TTC549 (cell line): Measurements from ENCODE around the gene TINAGL1.

ENCODE experiments used
- FAIRE-seq: peaks from 2 replicates; lab custom pipeline; 2012; peaks lifted over from hg19 to GRCh38; lab: Jason Lieb, UNC

TINAGL1 gene

DNA sequence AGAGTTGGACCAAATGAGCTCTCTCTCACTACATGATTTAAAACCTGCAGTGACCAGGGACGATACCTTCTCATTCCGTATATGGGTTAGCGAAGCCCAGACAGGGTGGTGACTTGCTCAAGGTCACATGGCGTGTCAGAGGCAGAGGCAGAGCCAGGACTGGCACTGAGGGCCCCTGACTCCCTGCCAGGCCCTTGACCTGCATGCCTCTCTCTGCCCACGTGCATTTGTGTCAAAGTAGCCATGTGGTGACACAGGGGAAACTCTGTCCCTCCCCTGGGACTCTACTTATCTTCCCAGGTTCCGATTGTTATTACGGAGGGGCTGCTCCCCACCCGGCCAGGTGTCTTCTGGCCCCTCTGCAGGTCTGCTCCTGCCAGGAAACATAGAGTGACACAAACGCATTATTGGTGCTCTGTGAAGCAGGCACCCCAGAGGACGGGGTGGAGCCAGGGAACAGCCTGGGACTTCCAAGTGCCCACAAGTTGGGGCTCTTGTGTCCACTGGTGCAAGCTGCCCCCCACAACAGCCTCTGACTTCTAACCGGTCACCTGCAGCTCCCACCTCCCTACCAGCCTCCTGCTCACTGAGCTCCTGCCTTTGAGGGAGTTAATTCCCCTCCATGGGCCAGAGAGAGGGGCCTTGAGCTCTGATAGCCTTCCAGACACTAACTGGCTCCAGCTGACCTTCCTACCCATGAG lies 7.3 kb upstream of the TINAGL1 start:
- no peak for FAIRE-seq

DNA sequence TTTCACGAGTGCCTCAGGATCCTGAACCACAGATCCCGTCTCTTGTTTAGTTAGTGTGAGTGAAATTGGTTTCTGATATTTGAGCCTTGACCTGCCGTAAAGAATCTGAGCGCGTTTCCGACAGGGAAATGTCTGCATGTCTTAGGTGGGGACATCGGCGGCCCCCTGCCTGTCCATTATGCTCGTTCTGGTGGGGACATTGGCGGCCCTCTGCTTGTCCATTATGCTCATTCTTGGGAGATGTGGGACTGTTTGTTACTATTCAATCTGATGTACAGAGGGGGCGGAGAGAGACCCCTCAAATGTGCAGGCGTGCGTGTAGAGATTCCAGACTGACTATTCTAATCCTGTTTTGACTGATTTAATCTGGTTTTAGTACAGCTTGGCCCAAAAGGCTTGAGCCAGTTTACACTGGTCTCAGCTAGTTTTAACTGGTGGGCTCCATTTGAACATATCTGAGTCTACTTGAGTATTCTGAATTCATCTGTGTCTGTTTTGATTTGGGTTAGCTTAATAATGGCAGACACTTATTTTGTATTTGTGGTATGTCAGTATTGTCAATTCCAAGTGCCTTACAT lies 6.6 kb upstream of the TINAGL1 start:
- FAIRE-seq: no peak

DNA sequence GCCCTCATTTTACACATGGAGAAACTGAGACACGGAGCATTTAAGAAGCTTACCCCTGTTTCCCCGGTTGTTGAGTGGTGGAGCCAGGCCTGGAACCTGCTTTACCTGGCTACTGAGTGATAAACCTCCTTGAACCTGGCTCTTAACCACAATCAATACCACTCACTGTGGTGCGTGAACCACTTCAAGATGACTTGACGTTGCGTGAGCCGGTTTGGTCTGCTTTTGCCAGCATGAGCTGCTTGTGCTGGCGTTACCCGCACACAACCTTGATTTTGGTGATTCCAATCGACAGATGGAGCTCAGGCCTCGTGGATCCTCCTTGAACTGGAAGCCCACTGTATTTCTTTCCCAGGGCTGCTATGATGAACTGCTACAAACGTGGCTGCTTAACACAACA lies 6.1 kb upstream of the TINAGL1 start:
- FAIRE-seq: no peak

DNA sequence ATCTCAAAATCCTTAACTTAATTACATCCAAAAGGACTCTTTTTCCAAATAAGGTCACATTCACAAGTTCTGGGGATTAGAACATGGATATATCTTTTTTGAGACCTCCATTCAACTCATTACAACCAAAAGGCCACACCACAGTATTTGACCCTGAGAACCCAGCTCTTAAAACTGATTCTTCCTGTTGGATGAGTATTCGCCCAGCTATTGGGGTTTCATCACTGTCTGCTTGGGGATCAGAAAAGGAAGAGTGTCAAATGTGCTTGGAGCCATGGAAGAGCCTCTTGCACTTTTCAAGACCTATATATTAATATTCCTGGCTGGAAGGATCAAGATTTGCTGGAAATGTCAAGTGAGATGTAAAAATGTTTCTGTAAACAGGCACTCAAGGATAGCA lies 5.4 kb upstream of the TINAGL1 start:
- FAIRE-seq: no peak

DNA sequence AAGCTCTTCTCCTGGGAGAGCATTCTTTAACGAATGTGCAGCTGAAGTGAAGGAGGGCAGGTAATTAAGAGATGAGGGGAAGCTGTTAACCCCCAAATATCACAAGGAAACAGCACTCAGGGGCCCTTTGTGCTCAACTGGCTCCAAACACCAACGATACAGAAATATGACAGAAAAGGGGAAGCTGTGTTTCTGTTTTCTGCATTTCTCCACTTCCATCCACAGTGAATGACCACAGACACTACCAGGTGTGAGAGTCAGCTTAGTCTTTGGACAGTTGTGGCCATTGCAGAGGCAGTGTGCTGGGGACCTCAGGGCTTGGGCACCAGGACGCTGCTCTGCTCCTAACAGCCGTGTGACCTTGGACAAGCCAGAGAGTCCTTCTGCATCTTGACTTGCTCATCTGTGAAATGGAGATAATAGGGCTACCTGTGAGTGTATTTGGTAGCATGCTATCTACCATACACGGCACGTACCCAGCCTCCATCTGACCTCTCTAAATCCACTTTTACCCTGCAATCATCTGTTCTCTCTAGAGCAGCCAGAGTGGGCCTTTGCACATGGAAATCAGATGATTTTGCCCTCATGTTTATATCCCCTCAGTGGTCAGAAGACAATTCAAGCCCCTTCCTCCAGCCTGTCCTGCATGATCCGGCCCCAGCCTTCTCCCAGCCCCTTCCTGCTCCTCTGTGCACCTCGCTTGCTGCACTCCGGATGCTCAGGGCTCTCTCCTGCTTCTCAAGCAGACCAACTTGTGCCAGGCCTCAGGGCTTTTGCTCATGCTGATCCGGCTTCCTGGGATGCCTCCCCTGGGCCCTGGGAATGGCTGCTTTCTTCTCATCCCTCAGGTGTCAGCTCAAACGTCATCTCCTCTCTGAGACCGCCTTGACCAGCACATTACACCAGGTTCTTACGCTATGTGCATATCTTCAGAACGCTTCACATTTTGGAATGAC lies 4.7 kb upstream of the TINAGL1 start:
- no peak for FAIRE-seq

DNA sequence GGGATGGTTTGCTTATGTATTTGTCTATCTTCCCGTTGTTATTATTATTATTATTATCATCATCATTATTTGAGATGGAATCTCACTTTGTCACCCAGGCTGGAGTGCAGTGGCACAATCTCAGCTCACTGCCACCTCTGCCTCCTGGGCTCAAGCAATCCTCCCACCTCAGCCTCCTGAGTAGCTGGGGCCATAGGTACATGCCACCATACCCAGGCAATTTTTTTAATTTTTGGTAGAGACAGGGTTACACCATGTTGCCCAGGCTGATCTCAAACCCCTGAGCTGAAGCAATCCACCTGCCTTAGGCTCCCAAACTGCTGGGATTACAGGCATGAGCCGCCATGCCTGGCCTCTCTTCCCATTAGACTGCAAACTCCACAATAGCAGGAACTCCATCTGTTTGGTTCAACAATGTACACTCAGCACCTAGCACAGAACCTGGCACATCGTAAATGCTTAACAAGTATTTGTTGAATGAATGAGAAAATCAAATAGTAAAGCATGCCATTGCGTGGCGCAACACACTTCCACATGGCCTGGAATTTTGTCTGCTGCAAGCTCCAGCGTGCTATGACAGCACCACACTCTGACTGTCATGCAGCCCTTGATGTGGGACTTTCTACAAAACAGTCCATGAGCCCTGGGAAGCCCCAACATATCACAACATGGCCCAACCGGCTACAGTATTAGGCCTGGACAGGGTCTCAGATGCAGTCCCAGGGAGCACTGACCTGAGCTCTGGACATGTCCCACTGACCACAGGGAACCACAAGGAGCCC lies 3.8 kb upstream of the TINAGL1 start:
- no peak for FAIRE-seq

DNA sequence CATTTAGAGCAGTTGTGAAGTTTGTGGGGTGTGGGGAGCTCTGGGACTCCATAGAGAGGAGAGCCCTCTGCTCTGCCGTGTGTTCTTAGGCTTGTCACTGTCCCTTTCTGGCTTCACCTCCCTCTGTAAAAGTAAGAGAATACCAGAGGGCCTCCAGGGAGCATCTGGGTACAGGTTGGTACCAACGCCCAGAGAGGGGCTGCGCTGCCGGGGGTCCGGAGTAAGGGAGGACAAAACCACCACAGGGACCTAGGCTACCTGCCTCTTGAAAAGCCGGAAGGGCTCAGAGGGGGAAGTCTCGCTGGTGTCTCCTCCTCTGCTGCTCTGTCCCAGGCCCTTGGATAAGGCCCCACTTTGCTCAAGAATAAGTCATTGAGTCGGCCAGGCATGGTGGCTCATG lies 3.1 kb upstream of the TINAGL1 start:
- FAIRE-seq: no peak

DNA sequence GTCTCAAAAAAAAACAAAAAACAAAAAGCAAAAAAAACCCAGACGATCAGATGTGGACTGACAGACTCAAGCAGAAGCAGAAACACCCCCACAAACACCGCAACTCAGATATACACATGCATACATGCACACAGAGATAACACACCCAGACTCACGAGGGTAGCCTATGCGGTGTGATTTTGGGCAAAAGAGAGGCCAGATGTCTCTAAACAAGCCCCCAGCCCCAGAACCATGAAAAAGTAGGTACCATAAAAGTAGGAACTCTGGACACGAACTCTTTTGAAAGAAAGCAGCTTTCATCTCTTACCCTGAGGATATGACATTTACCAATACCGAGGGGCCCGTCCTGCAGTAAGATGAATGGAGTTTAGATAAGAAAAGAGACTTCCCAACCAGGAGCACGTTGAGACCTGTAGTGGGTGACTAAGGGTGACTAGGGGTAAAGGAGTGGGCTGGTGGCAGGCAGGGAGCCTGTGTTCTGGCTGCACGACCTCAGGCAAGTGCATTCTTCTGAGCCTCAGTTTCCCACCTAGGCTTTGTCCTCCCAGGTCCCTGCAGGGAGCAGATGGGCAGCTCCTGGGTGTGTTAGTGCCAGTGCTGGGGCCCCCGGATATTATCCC lies 1.5 kb upstream of the TINAGL1 start:
- no peak for FAIRE-seq

DNA sequence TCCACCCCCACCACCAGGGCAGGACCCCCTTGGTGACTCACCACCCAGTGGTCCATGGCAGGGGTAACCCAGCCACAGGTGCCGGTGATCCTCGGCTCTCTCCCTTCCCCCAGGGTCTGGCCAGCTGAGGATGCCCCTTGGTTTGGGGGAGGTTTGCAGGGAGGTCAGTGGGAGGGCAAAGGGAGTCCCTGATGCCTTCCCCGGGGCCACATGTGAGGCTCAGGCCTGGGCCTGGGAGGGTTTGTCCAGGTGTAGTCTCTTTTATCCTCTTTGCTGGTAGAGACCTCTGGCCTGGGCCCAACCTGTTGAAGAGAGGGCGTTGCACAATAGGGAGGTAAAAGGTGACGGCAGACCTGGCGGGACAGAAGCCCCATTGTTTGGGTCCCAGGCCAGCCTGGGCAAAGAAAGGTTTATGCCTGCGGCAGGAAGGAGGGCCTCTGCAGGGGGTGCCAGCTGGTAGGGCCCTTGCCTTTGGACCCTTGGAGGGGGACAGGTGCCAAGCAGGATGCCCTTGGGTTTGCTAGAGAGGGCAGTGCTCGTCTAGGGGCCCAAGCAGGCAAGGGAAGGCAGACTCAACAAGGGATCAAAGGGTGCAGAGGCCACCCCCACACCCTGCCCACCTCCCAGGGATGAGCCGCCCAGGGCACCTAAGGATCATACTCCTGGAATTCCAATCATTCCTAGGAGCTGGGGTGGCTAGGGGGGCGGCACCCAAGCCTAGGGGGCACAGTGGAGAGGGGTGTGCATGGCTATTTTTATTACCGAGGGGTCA lies 760 bp upstream of the TINAGL1 start:
- FAIRE-seq: no peak

DNA sequence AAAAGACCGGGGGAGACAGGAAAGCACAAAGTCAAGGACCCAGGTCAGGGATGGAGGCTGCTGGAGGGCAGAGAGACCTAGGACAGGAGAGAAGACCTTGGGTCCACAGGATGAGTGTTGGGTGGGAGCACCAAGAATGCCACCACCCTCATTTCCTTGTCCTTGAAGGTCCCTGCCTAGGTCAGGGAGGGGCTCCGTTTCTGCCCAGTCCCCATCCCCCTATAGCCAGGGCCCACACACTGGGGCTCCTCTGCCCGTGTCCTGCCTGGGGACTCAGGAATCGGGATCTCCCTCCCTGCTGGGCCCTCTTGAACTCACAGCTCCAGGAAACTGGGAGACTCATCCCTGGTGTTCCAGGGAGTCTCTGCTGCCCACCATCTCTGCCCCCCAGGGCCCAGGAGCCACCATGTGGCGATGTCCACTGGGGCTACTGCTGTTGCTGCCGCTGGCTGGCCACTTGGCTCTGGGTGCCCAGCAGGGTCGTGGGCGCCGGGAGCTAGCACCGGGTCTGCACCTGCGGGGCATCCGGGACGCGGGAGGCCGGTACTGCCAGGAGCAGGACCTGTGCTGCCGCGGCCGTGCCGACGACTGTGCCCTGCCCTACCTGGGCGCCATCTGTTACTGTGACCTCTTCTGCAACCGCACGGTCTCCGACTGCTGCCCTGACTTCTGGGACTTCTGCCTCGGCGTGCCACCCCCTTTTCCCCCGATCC lies 584 bp downstream of the TINAGL1 start:
- no peak for FAIRE-seq

DNA sequence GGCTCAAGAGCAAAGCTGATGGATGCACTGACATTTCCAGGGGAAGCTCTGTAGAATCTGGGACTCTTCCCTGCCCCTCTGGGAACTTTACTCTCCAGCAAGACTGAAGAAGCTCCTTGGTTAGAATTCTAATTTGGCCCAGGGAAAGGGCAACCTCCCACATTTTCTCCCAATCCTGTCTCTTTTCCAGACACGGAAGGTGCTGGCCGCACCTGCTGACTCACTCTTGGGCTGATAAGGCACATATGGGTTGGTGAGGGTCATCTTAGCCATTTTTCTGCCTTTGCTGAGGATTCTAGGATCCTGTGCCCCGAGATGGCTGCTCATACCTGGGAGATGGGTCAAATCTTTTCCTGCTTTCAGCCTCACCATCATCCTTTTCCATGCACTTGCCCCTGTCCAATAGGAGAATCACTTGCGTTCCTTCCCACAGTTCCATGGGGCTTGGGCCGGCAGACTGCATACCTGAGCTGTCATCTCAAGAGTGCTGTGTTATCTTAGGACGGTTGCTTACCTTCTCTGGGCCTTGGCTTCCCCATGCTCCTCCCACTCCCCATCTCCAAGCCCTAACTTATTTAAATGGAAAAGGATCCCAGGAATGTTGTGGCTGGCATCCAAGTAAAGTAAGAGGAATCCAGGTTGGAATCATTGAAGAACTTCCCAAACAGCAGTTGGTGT lies 1.3 kb downstream of the TINAGL1 start:
- no peak for FAIRE-seq

DNA sequence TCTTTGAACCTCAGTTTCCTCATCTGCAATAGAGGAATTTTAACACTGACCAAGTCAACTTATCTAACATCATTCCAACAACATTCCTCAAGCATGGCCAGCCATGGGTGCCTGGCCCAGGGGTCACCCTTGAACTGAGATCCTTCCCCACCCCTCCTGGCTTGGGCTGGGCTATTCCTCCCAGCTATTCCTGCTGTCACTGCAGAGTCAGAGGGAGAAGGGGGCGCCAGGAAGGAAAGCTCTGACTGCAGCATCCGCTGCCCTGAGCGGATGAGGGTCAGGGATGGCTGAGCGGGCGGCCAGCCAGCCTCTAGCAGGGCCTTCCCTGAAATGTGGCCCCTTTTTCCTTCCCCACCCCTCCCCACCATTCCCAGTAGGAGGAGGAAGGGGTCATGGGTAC lies 3.1 kb downstream of the TINAGL1 start:
- no peak for FAIRE-seq

DNA sequence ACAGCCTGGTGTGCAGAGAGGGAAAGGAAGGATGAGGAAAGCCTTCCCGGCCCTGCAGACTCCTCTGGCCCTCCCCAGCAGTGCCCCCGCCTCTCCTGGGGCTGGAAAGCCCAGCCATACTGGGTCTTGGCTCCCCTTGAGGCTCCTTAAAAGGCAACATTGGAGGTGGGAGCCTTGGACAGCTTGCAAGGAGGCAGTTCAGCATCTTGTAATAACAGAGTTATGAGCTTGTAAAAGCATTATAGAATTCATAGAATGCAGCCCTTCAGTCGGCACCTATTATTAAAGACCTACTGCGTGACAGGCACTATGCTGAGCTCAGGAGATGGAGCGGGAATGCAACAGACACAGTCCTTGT lies 4.2 kb downstream of the TINAGL1 start:
- no peak for FAIRE-seq

DNA sequence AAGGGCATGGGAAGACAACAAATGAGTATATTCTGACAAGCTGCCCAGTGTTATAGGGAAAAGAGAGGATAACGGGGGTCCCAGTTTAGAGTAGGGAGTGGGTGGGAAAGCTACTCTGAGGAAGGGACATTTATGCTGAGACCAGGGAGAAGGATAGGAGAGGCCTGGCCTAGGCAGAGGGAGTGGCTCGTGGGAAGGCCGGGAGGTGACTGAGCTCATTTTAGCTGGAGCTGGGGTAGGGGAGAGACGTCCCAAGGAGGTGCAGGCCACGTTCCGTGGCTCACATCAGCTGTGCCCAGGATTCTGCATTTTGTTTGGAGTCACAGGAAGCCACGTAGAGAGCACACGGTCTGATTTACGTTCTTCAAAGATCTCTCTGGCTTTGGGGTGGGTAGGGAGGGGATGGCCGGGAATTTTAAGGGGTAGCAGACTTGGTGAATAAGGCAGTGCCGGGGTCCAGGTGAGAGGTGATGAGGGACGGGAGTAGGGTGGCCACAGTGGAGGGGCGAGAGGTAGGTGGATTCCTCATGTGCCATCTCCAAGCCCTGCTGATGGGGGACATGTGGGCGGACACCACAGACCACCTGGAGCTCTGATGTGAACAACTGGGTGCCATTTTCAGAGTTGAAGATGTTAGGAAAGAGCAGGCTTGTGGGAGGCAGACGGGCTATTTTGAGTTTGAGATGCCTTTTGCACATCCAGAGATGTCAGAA lies 4.7 kb downstream of the TINAGL1 start:
- no peak for FAIRE-seq

DNA sequence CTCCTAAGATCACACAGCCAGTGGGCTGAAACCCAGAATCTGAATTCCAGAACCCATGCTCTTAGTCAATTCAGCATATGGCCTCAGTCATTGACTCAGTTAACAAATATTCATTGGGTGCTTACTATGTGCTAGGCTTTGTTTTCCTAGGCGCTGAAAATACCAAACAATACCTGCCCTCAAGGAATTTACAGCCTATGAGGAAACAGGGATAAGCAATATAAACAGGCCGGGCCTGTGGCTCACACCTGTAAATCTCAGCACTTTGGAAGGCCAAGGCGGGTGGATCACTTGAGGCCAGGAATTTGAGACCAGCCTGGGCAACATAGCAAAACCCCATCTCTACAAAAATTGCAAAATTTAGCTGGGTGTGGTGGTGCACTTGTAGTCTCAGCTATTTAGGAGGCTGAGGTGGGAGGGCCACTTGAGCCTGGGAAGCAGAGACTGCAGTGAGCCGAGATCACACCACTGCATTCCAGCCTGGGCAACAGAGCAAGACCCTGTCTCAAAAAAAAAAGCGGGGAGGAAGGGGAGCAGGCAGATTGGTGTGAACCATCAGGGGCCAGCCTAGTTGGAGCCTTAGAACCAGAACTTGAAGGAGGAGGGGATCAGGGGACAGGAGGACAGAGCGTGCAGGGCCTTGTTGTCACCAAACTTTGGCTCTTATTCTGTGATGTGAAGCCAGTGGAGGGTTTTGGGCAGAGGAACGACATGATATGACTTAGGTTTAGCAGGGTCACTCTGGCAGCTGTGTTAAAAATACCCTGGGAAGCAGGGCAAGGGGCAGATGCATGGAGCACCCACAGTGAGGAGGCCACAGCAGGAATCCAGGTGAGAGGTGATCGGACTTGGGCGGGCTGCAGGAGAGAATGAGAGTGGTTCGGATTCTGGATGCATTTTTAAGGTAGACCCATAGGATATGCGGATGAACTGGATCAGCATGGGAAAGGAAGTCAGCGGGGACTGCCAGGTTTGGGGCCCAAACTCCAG lies 5.8 kb downstream of the TINAGL1 start:
- FAIRE-seq: no peak

DNA sequence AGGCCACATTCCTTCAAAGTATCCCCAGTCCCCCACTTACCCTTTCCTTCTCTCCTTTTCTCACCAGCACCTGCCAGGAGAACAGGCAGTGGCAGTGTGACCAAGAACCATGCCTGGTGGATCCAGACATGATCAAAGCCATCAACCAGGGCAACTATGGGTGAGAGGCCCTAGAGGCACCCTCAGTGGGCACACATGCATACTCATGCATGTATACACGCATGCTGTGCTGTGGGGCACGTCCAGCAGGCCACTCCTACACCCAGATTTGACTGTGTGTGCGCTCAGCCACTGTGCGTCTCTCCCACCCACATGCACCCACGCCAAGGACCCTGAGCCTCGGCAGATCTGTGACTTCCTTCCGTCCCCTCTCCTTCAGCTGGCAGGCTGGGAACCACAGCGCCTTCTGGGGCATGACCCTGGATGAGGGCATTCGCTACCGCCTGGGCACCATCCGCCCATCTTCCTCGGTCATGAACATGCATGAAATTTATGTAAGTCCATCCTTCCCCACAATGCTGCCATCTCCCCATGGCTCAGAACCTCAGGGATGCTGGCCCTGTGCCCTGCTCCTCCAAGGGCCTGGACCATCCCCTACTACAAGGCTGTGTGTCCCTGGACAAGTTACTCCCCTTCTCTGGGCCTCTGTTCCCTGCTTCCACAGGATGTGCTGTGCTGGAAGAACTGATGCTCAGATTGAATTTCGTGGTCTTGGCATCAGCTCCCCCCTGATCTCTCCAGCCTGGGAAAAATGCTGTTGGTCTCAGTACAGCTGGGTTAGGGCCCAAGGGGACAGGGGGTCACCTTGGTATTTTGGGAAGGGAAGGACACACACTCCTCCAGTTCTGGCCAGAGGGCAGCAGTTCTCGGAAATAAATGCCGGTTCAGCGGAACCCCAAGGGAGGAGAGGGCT lies 7.0 kb downstream of the TINAGL1 start:
- FAIRE-seq: no peak
